Measurements from ENCODE around the gene ARL13B.
"Not testable (repeated sequence)": the region's sequence is repeated elsewhere in the genome, so short reads cannot be mapped to it uniquely, and the experiment has no call there.

Gene ARL13B

GRCh38 chr3:94036909-94037507, 57.1 kb downstream of the ARL13B start:
- Histone ChIP-seq H3K9me3 (ENCODE audit: severe bottlenecking) (no peaks in the 10 kb centered on the region), H3K36me3 (ENCODE audit: low read depth) (peaks cover 10% of the 10 kb centered on the region), H3K27ac (ENCODE audit: poor library complexity, severe bottlenecking) (no peak overlapping the region), H3K27me3 (ENCODE audit: insufficient read depth, poor library complexity, severe bottlenecking) (no peaks in the 10 kb centered on the region), H3K4me3 (ENCODE audit: severe bottlenecking) (no peak overlapping the region), H3K4me1 (ENCODE audit: insufficient read depth, poor library complexity, severe bottlenecking) (no peaks in the 10 kb centered on the region)
- DNase-seq (ENCODE audit: low spot score) (no peak), ATAC-seq (ENCODE audit: low read depth) (peak; percentile 67; the same call in 2 of the 3 replicates)
- peak; percentile 54 for TF ChIP-seq CTCF (IDR thresholded peaks at IDR 0.05; ENCODE audit: poor library complexity, severe bottlenecking)

DNA sequence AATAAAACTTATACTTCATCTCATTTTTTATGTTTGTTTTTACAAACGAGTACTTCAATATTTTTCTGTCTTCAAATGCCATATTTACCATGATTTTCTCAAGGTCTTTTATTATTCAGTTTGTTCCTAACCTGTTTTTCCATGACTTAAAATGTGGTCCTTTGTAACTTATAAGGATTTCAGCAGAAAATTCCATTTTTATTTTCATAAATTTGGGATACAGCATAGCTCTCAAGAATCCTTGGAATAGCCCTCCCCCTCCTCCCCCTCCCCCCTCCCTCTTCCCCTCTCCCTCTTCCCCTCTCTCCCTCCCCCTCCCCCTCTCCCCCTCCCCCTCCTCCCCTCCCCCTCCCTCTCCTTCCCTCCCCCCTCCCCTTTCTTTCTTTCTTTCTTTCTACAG, 63.3 kb downstream of the ARL13B start:
- H3K36me3 ChIP-seq (ENCODE audit: low read depth) = peaks cover 15% of the 10 kb centered on the region; the same call in 1 of the 2 replicates
- DNase-seq (ENCODE audit: low spot score) (no peak), ATAC-seq (ENCODE audit: low read depth) (no peak)
- TF ChIP-seq CTCF (IDR thresholded peaks at IDR 0.05; ENCODE audit: poor library complexity, severe bottlenecking) = no peak
- H3K27ac ChIP-seq (ENCODE audit: poor library complexity, severe bottlenecking) = no peak overlapping the region
- H3K27me3 ChIP-seq (ENCODE audit: insufficient read depth, poor library complexity, severe bottlenecking) = no peaks in the 10 kb centered on the region
- H3K4me1 ChIP-seq (ENCODE audit: insufficient read depth, poor library complexity, severe bottlenecking) = no peaks in the 10 kb centered on the region
- H3K9me3 ChIP-seq (ENCODE audit: severe bottlenecking) = no peaks in the 10 kb centered on the region
- no peak overlapping the region for H3K4me3 ChIP-seq (ENCODE audit: severe bottlenecking)

DNA sequence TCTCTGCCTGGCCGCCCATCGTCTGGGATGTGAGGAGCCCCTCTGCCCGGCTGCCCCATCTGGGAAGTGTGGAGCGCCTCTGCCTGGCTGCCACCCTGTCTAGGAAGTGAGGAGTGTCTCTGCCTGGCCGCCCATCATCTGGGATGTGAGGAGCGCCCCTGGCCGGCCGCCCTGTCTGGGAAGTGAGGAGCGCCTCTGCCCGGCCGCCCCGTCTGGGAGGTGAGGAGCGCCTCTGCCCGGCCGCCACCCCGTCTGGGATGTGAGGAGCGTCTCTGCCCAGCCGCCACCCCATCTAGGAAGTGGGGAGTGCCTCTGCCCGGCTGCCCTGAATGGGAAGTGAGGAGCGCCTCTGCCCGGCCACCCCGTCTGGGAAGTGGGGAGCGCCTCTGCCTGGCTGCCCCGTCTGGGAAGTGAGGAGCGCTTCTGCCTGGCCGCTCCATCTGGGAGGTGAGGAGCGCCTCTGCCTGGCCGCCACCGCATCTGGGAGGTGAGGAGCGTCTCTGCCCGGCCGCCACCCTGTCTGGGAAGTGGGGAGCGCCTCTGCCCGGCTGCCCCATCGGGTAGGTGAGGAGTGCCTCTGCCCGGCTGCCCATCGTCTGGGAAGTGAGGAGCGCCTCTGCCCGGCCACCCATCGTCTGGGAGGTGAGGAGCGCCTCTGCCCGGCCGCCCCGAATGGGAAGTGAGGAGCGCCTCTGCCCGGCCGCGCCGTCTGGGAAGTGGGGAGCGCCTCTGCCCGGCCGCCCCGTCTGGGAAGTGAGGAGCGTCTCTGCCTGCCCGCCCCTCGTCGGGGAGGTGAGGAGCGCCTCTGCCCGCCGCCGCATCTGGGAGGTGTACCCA, 64.4 kb downstream of the ARL13B start:
- H3K4me1 ChIP-seq (ENCODE audit: insufficient read depth, poor library complexity, severe bottlenecking); H3K9me3 ChIP-seq (ENCODE audit: severe bottlenecking); ATAC-seq (ENCODE audit: low read depth); H3K27me3 ChIP-seq (ENCODE audit: insufficient read depth, poor library complexity, severe bottlenecking); DNase-seq (ENCODE audit: low spot score); H3K4me3 ChIP-seq (ENCODE audit: severe bottlenecking); H3K27ac ChIP-seq (ENCODE audit: poor library complexity, severe bottlenecking): not testable (repeated sequence)
- peaks cover 15% of the 10 kb centered on the region; the same call in 1 of the 2 replicates for H3K36me3 ChIP-seq (ENCODE audit: low read depth)

GRCh38 chr3:94046533-94046932, 66.6 kb downstream of the ARL13B start:
- 0 out of 2 replicates have a peak, but pooled peaks cover 14% of the 10 kb centered on the region for H3K36me3 ChIP-seq (ENCODE audit: low read depth)
- TF ChIP-seq CTCF (IDR thresholded peaks at IDR 0.05; ENCODE audit: poor library complexity, severe bottlenecking) = no peak
- no peak overlapping the region for H3K4me3 ChIP-seq (ENCODE audit: severe bottlenecking)
- no peak for ATAC-seq (ENCODE audit: low read depth)
- no peak overlapping the region for H3K27ac ChIP-seq (ENCODE audit: poor library complexity, severe bottlenecking)
- no peaks in the 10 kb centered on the region for H3K9me3 ChIP-seq (ENCODE audit: severe bottlenecking)
- no peak for DNase-seq (ENCODE audit: low spot score)
- no peaks in the 10 kb centered on the region for H3K27me3 ChIP-seq (ENCODE audit: insufficient read depth, poor library complexity, severe bottlenecking)
- H3K4me1 ChIP-seq (ENCODE audit: insufficient read depth, poor library complexity, severe bottlenecking) = no peaks in the 10 kb centered on the region

GRCh38 chr3:94049267-94049666, 69.3 kb downstream of the ARL13B start:
- no peak for TF ChIP-seq CTCF (IDR thresholded peaks at IDR 0.05; ENCODE audit: poor library complexity, severe bottlenecking)
- Histone ChIP-seq H3K4me1 (ENCODE audit: insufficient read depth, poor library complexity, severe bottlenecking) (no peaks in the 10 kb centered on the region), H3K9me3 (ENCODE audit: severe bottlenecking) (no peaks in the 10 kb centered on the region), H3K36me3 (ENCODE audit: low read depth) (peaks cover 12% of the 10 kb centered on the region; the same call in 1 of the 2 replicates), H3K27me3 (ENCODE audit: insufficient read depth, poor library complexity, severe bottlenecking) (no peaks in the 10 kb centered on the region), H3K27ac (ENCODE audit: poor library complexity, severe bottlenecking) (no peak overlapping the region), H3K4me3 (ENCODE audit: severe bottlenecking) (no peak overlapping the region)
- ATAC-seq (ENCODE audit: low read depth) = no peak
- no peak for DNase-seq (ENCODE audit: low spot score)
